Transverse colon (tissue), 3 donors: ENCODE data around the gene CRHBP.

Experiments used
- POLR2A ChIP-seq: fragments of 450-650 bp; IDR thresholded peaks from one replicate; pipeline ENCODE4 v1.6.1; 2016; ENCODE audit warnings: antibody characterized with exemption, mild to moderate bottlenecking, moderate library complexity
- TF ChIP-seq, protein P1 (sequence below), 5 experiments: fragments of 200-600 bp in 3 of 5; fragments of 450-650 bp in 2 of 5; sonication (generic) in 3 of 5; IDR thresholded peaks; 1 replicate in 2 of 5; 2 replicates in 3 of 5; pipeline ENCODE4 v1.5.1; 2016 to 2017; ENCODE audit warnings: antibody characterized with exemption in 5 of 5, inconsistent platforms in 3 of 5, mild to moderate bottlenecking in 2 of 5, moderate library complexity in 1 of 5

GRCh38 chr5:76990899-76991459 is 38.1 kb downstream of the CRHBP start:
- TF ChIP-seq, protein P1, sequence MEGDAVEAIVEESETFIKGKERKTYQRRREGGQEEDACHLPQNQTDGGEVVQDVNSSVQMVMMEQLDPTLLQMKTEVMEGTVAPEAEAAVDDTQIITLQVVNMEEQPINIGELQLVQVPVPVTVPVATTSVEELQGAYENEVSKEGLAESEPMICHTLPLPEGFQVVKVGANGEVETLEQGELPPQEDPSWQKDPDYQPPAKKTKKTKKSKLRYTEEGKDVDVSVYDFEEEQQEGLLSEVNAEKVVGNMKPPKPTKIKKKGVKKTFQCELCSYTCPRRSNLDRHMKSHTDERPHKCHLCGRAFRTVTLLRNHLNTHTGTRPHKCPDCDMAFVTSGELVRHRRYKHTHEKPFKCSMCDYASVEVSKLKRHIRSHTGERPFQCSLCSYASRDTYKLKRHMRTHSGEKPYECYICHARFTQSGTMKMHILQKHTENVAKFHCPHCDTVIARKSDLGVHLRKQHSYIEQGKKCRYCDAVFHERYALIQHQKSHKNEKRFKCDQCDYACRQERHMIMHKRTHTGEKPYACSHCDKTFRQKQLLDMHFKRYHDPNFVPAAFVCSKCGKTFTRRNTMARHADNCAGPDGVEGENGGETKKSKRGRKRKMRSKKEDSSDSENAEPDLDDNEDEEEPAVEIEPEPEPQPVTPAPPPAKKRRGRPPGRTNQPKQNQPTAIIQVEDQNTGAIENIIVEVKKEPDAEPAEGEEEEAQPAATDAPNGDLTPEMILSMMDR (IDR thresholded peaks at IDR 0.05) = no peak
- TF ChIP-seq POLR2A = no peak
